Measurements from ENCODE around the gene TUBA1B. TPM values are rescaled to one million over a fixed set of nuclear protein-coding genes. Genes with fewer than 3 reads are reported as not detected.

The TUBA1B gene
- total and polyA plus RNA-seq, 11 donors: 189 to 1,651 (median 464) TPM

Other genes starting within 250 kb of the TUBA1B start
- 10 to 100 TPM in 2 of 9 donors, 1 to 10 TPM in 7; 1.6 to 26.0 (median 3.2) TPM for gene FKBP11, start 205.9 kb downstream of the TUBA1B start, total RNA-seq
- gene FKBP11, start 205.9 kb downstream of the TUBA1B start, polyA plus RNA-seq: 10 to 100 TPM in 1 of 2 donors, 1 to 10 TPM in 1; 5.5 to 28.1 TPM
- 100 to 1,000 TPM in 1 of 9 donors, 10 to 100 TPM in 8; 35.8 to 130 (median 54.0) TPM for gene ARF3, start 173.9 kb downstream of the TUBA1B start, total RNA-seq
- 10 to 100 TPM; 40.1 to 61.5 TPM for gene ARF3, start 173.9 kb downstream of the TUBA1B start, polyA plus RNA-seq
- gene WNT10B, start 159.7 kb downstream of the TUBA1B start, total RNA-seq: 1 to 10 TPM in 1 of 9 donors, under 1 TPM in 7, not detected in 1; 0.12 to 1.3 (median 0.22) TPM
- gene WNT10B, start 159.7 kb downstream of the TUBA1B start, polyA plus RNA-seq: under 1 TPM; 0.08 to 0.28 TPM
- under 1 TPM in 1 of 9 donors, not detected in 8; 0.29 TPM for gene WNT1, start 153.1 kb downstream of the TUBA1B start, total RNA-seq
- gene WNT1, start 153.1 kb downstream of the TUBA1B start, polyA plus RNA-seq: not detected
- 1 to 10 TPM in 4 of 9 donors, under 1 TPM in 5; 0.40 to 2.8 (median 0.95) TPM for gene DDN, start 132.0 kb downstream of the TUBA1B start, total RNA-seq
- gene DDN, start 132.0 kb downstream of the TUBA1B start, polyA plus RNA-seq: under 1 TPM; 0.42 to 0.91 TPM
- gene PRKAG1, start 112.6 kb downstream of the TUBA1B start, total RNA-seq: 100 to 1,000 TPM in 2 of 9 donors, 10 to 100 TPM in 7; 72.0 to 107 (median 98.6) TPM
- 10 to 100 TPM; 91.5 to 93.5 TPM for gene PRKAG1, start 112.6 kb downstream of the TUBA1B start, polyA plus RNA-seq
- 10 to 100 TPM; 32.5 to 82.7 (median 55.6) TPM for gene KMT2D, start 70.6 kb downstream of the TUBA1B start, total RNA-seq
- gene KMT2D, start 70.6 kb downstream of the TUBA1B start, polyA plus RNA-seq: 10 to 100 TPM; 38.1 to 47.4 TPM
- gene RHEBL1, start 61.4 kb downstream of the TUBA1B start, total RNA-seq: 1 to 10 TPM in 2 of 9 donors, under 1 TPM in 2, not detected in 5; 0.19 to 2.0 (median 0.72) TPM
- under 1 TPM; 0.37 to 0.50 TPM for gene RHEBL1, start 61.4 kb downstream of the TUBA1B start, polyA plus RNA-seq
- 1 to 10 TPM in 1 of 9 donors, under 1 TPM in 8; 0.34 to 1.5 (median 0.76) TPM for gene DHH, start 36.6 kb downstream of the TUBA1B start, total RNA-seq
- 1 to 10 TPM in 1 of 2 donors, under 1 TPM in 1; 0.38 to 1.0 TPM for gene DHH, start 36.6 kb downstream of the TUBA1B start, polyA plus RNA-seq
- 10 to 100 TPM; 10.4 to 43.5 (median 27.9) TPM for gene LMBR1L, start 20.5 kb downstream of the TUBA1B start, total RNA-seq
- gene LMBR1L, start 20.5 kb downstream of the TUBA1B start, polyA plus RNA-seq: 10 to 100 TPM; 17.2 to 23.7 TPM
- gene TUBA1A, start 57.7 kb upstream of the TUBA1B start, total RNA-seq: 100 to 1,000 TPM; 122 to 280 (median 184) TPM
- 100 to 1,000 TPM in 1 of 2 donors, 10 to 100 TPM in 1; 71.5 to 238 TPM for gene TUBA1A, start 57.7 kb upstream of the TUBA1B start, polyA plus RNA-seq
- gene TUBA1C, start 133.7 kb upstream of the TUBA1B start, total RNA-seq: 100 to 1,000 TPM in 2 of 9 donors, 10 to 100 TPM in 7; 35.2 to 298 (median 68.8) TPM
- gene TUBA1C, start 133.7 kb upstream of the TUBA1B start, polyA plus RNA-seq: 100 to 1,000 TPM in 1 of 2 donors, 10 to 100 TPM in 1; 45.3 to 554 TPM
- gene PRPH, start 163.8 kb upstream of the TUBA1B start, total RNA-seq: under 1 TPM in 4 of 9 donors, not detected in 5; 0.36 to 0.70 (median 0.54) TPM
- under 1 TPM; 0.11 to 0.27 TPM for gene PRPH, start 163.8 kb upstream of the TUBA1B start, polyA plus RNA-seq
- 1 to 10 TPM in 2 of 9 donors, under 1 TPM in 4, not detected in 3; 0.33 to 6.4 (median 0.85) TPM for gene TROAP, start 191.9 kb upstream of the TUBA1B start, total RNA-seq
- under 1 TPM in 1 of 2 donors, not detected in 1; 0.11 TPM for gene TROAP, start 191.9 kb upstream of the TUBA1B start, polyA plus RNA-seq
- gene C1QL4, start 205.8 kb upstream of the TUBA1B start, total RNA-seq: not detected
- not detected for gene C1QL4, start 205.8 kb upstream of the TUBA1B start, polyA plus RNA-seq
- 1 to 10 TPM in 1 of 9 donors, under 1 TPM in 5, not detected in 3; 0.08 to 4.4 (median 0.53) TPM for gene DNAJC22, start 215.5 kb upstream of the TUBA1B start, total RNA-seq
- gene DNAJC22, start 215.5 kb upstream of the TUBA1B start, polyA plus RNA-seq: under 1 TPM in 1 of 2 donors, not detected in 1; 0.11 TPM
- 1 to 10 TPM; 3.0 to 9.1 (median 4.8) TPM for gene SPATS2, start 236.1 kb upstream of the TUBA1B start, total RNA-seq
- gene SPATS2, start 236.1 kb upstream of the TUBA1B start, polyA plus RNA-seq: 1 to 10 TPM; 6.7 TPM